GM13976 (cell line): ENCODE results near the gene CCNYL1.

ENCODE experiments used
- DNase-seq: peaks from one replicate; pipeline ENCODE4 v3.0.0; 2012; ENCODE audit warnings: low spot score
- CTCF ChIP-seq: IDR thresholded peaks from 2 replicates; pipeline ENCODE4 v1.5.1; 2012; ENCODE audit warnings: borderline replicate concordance, mild to moderate bottlenecking; ENCODE audit not compliant: insufficient read depth; ENCODE audit errors: extremely low read depth, missing control alignments, control extremely low read depth
- in situ Hi-C: fragments of 300-500 bp; cut with MboI; formaldehyde crosslinking; loops from one replicate; pipeline ENCODE4 v1.12.0; 2022; ENCODE audit warnings: low sequenced_read_pairs, mixed read lengths, inconsistent platforms; ENCODE audit not compliant: unreplicated experiment

The CCNYL1 gene

GRCh38 chr2:207787017-207787416, 75.6 kb downstream of the CCNYL1 start:
- no peak for DNase-seq
- TF ChIP-seq CTCF: no peak
- in situ Hi-C loops: no loop called here

- in situ Hi-C loops: no loop called here
- no peak for TF ChIP-seq CTCF
Measured at GRCh38 chr2:207787800-207788199, 76.4 kb downstream of the CCNYL1 start.

GRCh38 chr2:207790898-207791297, 79.5 kb downstream of the CCNYL1 start:
- DNase-seq: no peak
- in situ Hi-C loops: no loop called here
- TF ChIP-seq CTCF: no peak

More at GRCh38 chr2:207787800-207788199, 76.4 kb downstream of the CCNYL1 start:
- no peak for DNase-seq

GRCh38 chr2:207791579-207792243, 80.3 kb downstream of the CCNYL1 start:
- DNase-seq: no peak
- in situ Hi-C loops: no loop called here
- no peak for TF ChIP-seq CTCF

- TF ChIP-seq CTCF: no peak
- in situ Hi-C loops: no loop called here
- DNase-seq: no peak
Measured at GRCh38 chr2:207792244-207792785, 80.9 kb downstream of the CCNYL1 start.

GRCh38 chr2:207796585-207797350, 85.3 kb downstream of the CCNYL1 start:
- DNase-seq: no peak
- in situ Hi-C loops: no loop called here
- no peak for TF ChIP-seq CTCF
